22Rv1 (cell line): ENCODE data around the gene IL27RA.

Source experiments
- CTCF ChIP-seq: fragments of 450-650 bp; IDR thresholded peaks from 2 replicates; pipeline ENCODE4 v1.5.1; 2017; ENCODE audit warnings: mild to moderate bottlenecking
- ZFX ChIP-seq: fragments of 450-650 bp; IDR thresholded peaks from 2 replicates; pipeline ENCODE4 v1.6.1; 2017; ENCODE audit warnings: antibody characterized with exemption, borderline replicate concordance

GRCh38 chr19:13984186-13984585 lies 47.4 kb upstream of the IL27RA start:
- TF ChIP-seq CTCF = no peak
- TF ChIP-seq ZFX = no peak
